SK-N-MC (cell line): ENCODE results near the gene S100A7A.

ENCODE experiments used
- EZH2 ChIP-seq: fragments of 200-600 bp; sonication (generic); IDR thresholded peaks from one replicate; pipeline ENCODE4 v1.6.1; 2017; ENCODE audit warnings: antibody characterized with exemption
- FOXP2 ChIP-seq: optimal IDR thresholded peaks from 2 replicates; pipeline ENCODE3; 2011; ENCODE audit warnings: mild to moderate bottlenecking, moderate library complexity; ENCODE audit not compliant: insufficient read depth; ENCODE audit errors: extremely low read length, control extremely low read depth
- POLR2AphosphoS5 ChIP-seq: IDR thresholded peaks from 2 replicates; pipeline ENCODE4 v1.6.1; 2012; ENCODE audit warnings: mild to moderate bottlenecking, low read depth, low read length, borderline replicate concordance

GRCh38 chr1:153395136-153395685, 21.1 kb upstream of the S100A7A start:
- TF ChIP-seq POLR2AphosphoS5 (no peak), EZH2 (no peak), FOXP2 (no peak)
